K562 (cell line): ENCODE measurements around the gene NMT2. TPM values are rescaled to one million over a fixed set of nuclear protein-coding genes. Genes with fewer than 3 reads are reported as not detected.

ENCODE experiments used
- ESRRA ChIP-seq: fragments of 450-650 bp; IDR thresholded peaks from 2 replicates; pipeline ENCODE4 v1.6.1; 2014; ENCODE audit warnings: low read depth, mild to moderate bottlenecking, moderate library complexity, borderline replicate concordance
- L3MBTL2 ChIP-seq: fragments of 450-650 bp; IDR thresholded peaks from 2 replicates; pipeline ENCODE4 v1.6.1; 2016; ENCODE audit warnings: mild to moderate bottlenecking, moderate library complexity
- ZNF384 ChIP-seq: IDR thresholded peaks from 2 replicates; pipeline ENCODE4 v1.6.1; 2012; ENCODE audit warnings: low read depth, low read length, improper control_type of control experiment
- polyA plus RNA-seq, 8 experiments: library from polyadenylated mRNA; depleted of rRNA in 4 of 8; stranded (reverse) in 5 of 8; unstranded in 3 of 8; fragments of >200 nt; fragmentation: Nextera tagmentation in 2 of 8; fragmentation: Illumina TruSeq in 1 of 8; extraction: Ambion mirVana in 2 of 8; extraction: Trizol in 1 of 8; gene quantifications; 2 replicates each; pipeline versions ENCODE4 v1.2.1 to v1.2.3, GENCODE V29; 2011 to 2014; ENCODE audit warnings: inconsistent platforms in 1 of 8, missing spikeins in 1 of 8
- total RNA-seq, 7 experiments: library from RNA; depleted of rRNA in 6 of 7; stranded (reverse); fragments of >200 nt in 6 of 7; fragmentation: Illumina TruSeq in 2 of 7; extraction: Trizol in 2 of 7; gene quantifications; 2 replicates each; pipeline versions ENCODE4 v1.2.1 to v1.2.3, GENCODE V29; 2011 to 2021; ENCODE audit warnings: low replicate concordance in 1 of 7
- TF ChIP-seq, protein P1 (sequence below): sonication (generic); formaldehyde crosslinking; IDR thresholded peaks from 2 replicates; pipeline ENCODE4 v1.8.0; 2022; ENCODE audit warnings: missing genetic modification reagents, mild to moderate bottlenecking, borderline replicate concordance
- TF ChIP-seq, protein P2 (sequence below): fragments of 450-650 bp; formaldehyde crosslinking; conservative IDR thresholded peaks from 2 replicates; pipeline ENCODE4 v1.4.0; 2022; ENCODE audit warnings: mild to moderate bottlenecking, missing genetic modification characterization
- TF ChIP-seq, protein P3 (sequence below): fragments of 450-650 bp; IDR thresholded peaks from 2 replicates; pipeline ENCODE4 v1.6.1; 2016; ENCODE audit warnings: mild to moderate bottlenecking, moderate library complexity

The NMT2 gene
- total and polyA plus RNA-seq, 9 of the 15 experiments (the other 6 are each of a cell fraction or from before 2014, with no cell fraction given), result 5.2 to 15.9 (median 10.8) TPM

DNA sequence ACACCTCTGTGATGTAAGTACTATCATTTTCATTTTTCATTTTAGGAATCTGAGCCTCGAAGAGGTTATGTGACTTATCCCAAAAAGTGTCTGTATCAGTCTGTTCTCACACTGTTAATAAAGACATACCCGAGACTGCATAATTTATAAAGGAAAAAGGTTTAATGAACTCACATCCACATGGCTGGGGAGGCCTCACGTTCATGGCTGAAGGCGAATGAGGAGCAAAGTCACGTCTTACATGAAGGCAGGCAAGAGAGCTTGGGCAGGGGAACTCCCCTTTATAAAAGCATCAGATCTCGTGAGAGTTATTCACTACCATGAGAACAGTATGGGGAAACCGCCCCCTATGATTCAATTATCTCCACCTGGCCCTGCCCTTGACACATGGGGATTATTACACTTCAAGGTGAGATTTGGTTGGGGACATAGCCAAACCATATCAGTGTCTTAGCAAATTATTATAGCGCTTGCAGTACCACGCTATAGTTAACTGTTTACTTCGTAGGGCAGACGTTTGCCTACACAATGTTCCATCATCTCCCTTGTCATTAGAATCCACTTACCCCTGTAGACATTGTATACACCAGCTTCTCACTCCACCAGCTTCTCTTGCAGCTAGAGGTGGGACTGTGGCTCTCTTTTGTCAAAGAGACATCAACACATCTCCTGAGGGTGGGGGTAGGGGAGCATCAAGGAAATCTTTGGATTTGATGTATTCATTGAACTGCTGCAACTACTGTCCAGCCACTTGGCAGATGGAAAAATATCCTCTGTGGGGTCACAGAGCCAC, 15.4 kb upstream of the NMT2 start (continued):
- peak; percentile 81; the same call in 1 of the 2 replicates for TF ChIP-seq ESRRA
- peak; percentile 63 for TF ChIP-seq L3MBTL2
- TF ChIP-seq, protein P1, sequence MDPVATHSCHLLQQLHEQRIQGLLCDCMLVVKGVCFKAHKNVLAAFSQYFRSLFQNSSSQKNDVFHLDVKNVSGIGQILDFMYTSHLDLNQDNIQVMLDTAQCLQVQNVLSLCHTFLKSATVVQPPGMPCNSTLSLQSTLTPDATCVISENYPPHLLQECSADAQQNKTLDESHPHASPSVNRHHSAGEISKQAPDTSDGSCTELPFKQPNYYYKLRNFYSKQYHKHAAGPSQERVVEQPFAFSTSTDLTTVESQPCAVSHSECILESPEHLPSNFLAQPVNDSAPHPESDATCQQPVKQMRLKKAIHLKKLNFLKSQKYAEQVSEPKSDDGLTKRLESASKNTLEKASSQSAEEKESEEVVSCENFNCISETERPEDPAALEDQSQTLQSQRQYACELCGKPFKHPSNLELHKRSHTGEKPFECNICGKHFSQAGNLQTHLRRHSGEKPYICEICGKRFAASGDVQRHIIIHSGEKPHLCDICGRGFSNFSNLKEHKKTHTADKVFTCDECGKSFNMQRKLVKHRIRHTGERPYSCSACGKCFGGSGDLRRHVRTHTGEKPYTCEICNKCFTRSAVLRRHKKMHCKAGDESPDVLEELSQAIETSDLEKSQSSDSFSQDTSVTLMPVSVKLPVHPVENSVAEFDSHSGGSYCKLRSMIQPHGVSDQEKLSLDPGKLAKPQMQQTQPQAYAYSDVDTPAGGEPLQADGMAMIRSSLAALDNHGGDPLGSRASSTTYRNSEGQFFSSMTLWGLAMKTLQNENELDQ, result no peak
- TF ChIP-seq, protein P2, sequence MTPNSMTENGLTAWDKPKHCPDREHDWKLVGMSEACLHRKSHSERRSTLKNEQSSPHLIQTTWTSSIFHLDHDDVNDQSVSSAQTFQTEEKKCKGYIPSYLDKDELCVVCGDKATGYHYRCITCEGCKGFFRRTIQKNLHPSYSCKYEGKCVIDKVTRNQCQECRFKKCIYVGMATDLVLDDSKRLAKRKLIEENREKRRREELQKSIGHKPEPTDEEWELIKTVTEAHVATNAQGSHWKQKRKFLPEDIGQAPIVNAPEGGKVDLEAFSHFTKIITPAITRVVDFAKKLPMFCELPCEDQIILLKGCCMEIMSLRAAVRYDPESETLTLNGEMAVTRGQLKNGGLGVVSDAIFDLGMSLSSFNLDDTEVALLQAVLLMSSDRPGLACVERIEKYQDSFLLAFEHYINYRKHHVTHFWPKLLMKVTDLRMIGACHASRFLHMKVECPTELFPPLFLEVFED (CRISPR knock-in tag), result no peak
- TF ChIP-seq ZNF384, result no peak
- TF ChIP-seq, protein P3, sequence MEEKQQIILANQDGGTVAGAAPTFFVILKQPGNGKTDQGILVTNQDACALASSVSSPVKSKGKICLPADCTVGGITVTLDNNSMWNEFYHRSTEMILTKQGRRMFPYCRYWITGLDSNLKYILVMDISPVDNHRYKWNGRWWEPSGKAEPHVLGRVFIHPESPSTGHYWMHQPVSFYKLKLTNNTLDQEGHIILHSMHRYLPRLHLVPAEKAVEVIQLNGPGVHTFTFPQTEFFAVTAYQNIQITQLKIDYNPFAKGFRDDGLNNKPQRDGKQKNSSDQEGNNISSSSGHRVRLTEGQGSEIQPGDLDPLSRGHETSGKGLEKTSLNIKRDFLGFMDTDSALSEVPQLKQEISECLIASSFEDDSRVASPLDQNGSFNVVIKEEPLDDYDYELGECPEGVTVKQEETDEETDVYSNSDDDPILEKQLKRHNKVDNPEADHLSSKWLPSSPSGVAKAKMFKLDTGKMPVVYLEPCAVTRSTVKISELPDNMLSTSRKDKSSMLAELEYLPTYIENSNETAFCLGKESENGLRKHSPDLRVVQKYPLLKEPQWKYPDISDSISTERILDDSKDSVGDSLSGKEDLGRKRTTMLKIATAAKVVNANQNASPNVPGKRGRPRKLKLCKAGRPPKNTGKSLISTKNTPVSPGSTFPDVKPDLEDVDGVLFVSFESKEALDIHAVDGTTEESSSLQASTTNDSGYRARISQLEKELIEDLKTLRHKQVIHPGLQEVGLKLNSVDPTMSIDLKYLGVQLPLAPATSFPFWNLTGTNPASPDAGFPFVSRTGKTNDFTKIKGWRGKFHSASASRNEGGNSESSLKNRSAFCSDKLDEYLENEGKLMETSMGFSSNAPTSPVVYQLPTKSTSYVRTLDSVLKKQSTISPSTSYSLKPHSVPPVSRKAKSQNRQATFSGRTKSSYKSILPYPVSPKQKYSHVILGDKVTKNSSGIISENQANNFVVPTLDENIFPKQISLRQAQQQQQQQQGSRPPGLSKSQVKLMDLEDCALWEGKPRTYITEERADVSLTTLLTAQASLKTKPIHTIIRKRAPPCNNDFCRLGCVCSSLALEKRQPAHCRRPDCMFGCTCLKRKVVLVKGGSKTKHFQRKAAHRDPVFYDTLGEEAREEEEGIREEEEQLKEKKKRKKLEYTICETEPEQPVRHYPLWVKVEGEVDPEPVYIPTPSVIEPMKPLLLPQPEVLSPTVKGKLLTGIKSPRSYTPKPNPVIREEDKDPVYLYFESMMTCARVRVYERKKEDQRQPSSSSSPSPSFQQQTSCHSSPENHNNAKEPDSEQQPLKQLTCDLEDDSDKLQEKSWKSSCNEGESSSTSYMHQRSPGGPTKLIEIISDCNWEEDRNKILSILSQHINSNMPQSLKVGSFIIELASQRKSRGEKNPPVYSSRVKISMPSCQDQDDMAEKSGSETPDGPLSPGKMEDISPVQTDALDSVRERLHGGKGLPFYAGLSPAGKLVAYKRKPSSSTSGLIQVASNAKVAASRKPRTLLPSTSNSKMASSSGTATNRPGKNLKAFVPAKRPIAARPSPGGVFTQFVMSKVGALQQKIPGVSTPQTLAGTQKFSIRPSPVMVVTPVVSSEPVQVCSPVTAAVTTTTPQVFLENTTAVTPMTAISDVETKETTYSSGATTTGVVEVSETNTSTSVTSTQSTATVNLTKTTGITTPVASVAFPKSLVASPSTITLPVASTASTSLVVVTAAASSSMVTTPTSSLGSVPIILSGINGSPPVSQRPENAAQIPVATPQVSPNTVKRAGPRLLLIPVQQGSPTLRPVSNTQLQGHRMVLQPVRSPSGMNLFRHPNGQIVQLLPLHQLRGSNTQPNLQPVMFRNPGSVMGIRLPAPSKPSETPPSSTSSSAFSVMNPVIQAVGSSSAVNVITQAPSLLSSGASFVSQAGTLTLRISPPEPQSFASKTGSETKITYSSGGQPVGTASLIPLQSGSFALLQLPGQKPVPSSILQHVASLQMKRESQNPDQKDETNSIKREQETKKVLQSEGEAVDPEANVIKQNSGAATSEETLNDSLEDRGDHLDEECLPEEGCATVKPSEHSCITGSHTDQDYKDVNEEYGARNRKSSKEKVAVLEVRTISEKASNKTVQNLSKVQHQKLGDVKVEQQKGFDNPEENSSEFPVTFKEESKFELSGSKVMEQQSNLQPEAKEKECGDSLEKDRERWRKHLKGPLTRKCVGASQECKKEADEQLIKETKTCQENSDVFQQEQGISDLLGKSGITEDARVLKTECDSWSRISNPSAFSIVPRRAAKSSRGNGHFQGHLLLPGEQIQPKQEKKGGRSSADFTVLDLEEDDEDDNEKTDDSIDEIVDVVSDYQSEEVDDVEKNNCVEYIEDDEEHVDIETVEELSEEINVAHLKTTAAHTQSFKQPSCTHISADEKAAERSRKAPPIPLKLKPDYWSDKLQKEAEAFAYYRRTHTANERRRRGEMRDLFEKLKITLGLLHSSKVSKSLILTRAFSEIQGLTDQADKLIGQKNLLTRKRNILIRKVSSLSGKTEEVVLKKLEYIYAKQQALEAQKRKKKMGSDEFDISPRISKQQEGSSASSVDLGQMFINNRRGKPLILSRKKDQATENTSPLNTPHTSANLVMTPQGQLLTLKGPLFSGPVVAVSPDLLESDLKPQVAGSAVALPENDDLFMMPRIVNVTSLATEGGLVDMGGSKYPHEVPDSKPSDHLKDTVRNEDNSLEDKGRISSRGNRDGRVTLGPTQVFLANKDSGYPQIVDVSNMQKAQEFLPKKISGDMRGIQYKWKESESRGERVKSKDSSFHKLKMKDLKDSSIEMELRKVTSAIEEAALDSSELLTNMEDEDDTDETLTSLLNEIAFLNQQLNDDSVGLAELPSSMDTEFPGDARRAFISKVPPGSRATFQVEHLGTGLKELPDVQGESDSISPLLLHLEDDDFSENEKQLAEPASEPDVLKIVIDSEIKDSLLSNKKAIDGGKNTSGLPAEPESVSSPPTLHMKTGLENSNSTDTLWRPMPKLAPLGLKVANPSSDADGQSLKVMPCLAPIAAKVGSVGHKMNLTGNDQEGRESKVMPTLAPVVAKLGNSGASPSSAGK, result peak; percentile 20; the same call in 1 of the 2 replicates
